SK-N-SH (cell line): ENCODE measurements around the gene RHOT1. TPM values are rescaled to one million over a fixed set of nuclear protein-coding genes. Genes with fewer than 3 reads are reported as not detected.
A peak's percentile ranks its signal among the peaks of the same experiment; 100 is the strongest.

Source experiments
- CTCF ChIA-PET: fragments of 300-600, 350-600 bp; formaldehyde crosslinking; extraction: SDS; loops from one replicate; lab custom pipeline; 2021; lab: Yijun Ruan, JAX
- POLR2A ChIA-PET: fragments of 350-600 bp; sonication (Branson Sonifier 250); formaldehyde crosslinking; extraction: SDS; loops from one replicate; lab custom pipeline; 2020; ENCODE audit warnings: antibody characterized with exemption, inconsistent platforms; lab: Yijun Ruan, JAX
- DNase-seq: peaks from one replicate; pipeline ENCODE4 v3.0.0; 2012
- H2AFZ ChIP-seq: fragments of 200-600 bp; sonication (generic); 2 replicates; pipeline ENCODE4 v1.8.1; 2016; ENCODE audit warnings: antibody characterized with exemption, mild to moderate bottlenecking, low read depth
- H3F3A ChIP-seq: fragments of 200-600 bp; sonication (generic); replicated peaks from 2 replicates; pipeline ENCODE3; 2016; ENCODE audit warnings: antibody characterized with exemption, mild to moderate bottlenecking; ENCODE audit not compliant: insufficient read depth
- H3K27ac ChIP-seq, 2 experiments: fragments of 200-500 bp in 1 of 2; fragments of 200-600 bp in 1 of 2; sonication (Bioruptor generic) in 1 of 2; sonication (generic), shearing (Covaris generic) in 1 of 2; 2 replicates each; pipeline versions ENCODE4 v1.5.1 to v1.6.1; 2014 to 2016; ENCODE audit warnings: low read depth in 2 of 2, inconsistent platforms in 1 of 2, low read length in 1 of 2, mild to moderate bottlenecking in 1 of 2, mixed read lengths in 1 of 2
- H3K27me3 ChIP-seq: fragments of 200-600 bp; sonication (generic), shearing (Covaris generic); 2 replicates; pipeline ENCODE4 v1.6.1; 2016; ENCODE audit warnings: mixed run types; ENCODE audit not compliant: insufficient read depth
- H3K36me3 ChIP-seq, 2 experiments: fragments of 200-500 bp in 1 of 2; fragments of 200-600 bp in 1 of 2; sonication (Bioruptor generic) in 1 of 2; sonication (generic) in 1 of 2; replicated peaks in 1 of 2; 2 replicates each; pipeline versions ENCODE3 to v1.5.1; 2014 to 2016; ENCODE audit warnings: low read length in 1 of 2, mild to moderate bottlenecking in 1 of 2; ENCODE audit not compliant: insufficient read depth in 2 of 2, control insufficient read depth in 1 of 2
- H3K4me1 ChIP-seq, 2 experiments: fragments of 200-500 bp in 1 of 2; fragments of 200-600 bp in 1 of 2; sonication (Bioruptor generic) in 1 of 2; sonication (generic), shearing (Covaris generic) in 1 of 2; 2 replicates each; pipeline versions ENCODE4 v1.5.1 to v1.6.1; 2014 to 2016; ENCODE audit warnings: low read depth in 1 of 2, low read length in 1 of 2, mixed run types in 1 of 2; ENCODE audit not compliant: insufficient read depth in 2 of 2, control insufficient read depth in 1 of 2
- H3K4me2 ChIP-seq: fragments of 200-600 bp; sonication (generic), shearing (Covaris generic); 2 replicates; pipeline ENCODE4 v1.6.1; 2017; ENCODE audit warnings: mixed run types
- H3K4me3 ChIP-seq, 2 experiments: fragments of 200-500 bp in 1 of 2; fragments of 200-600 bp in 1 of 2; sonication (Bioruptor generic) in 1 of 2; sonication (generic), shearing (Covaris generic) in 1 of 2; 2 replicates each; pipeline versions ENCODE4 v1.5.1 to v1.8.1; 2014 to 2016; ENCODE audit warnings: low read depth in 2 of 2, inconsistent platforms in 1 of 2, low read length in 1 of 2, mild to moderate bottlenecking in 1 of 2, mixed read lengths in 1 of 2, moderate library complexity in 1 of 2
- H3K79me2 ChIP-seq: fragments of 200-600 bp; sonication (generic); 2 replicates; pipeline ENCODE4 v1.8.1; 2017; ENCODE audit warnings: mild to moderate bottlenecking; ENCODE audit not compliant: insufficient read depth
- H3K9ac ChIP-seq: fragments of 200-600 bp; sonication (generic); 2 replicates; pipeline ENCODE4 v1.6.1; 2017; ENCODE audit warnings: mixed run types
- H3K9me2 ChIP-seq: fragments of 200-600 bp; sonication (generic); 2 replicates; pipeline ENCODE4 v1.6.1; 2017; ENCODE audit warnings: mixed run types
- H3K9me3 ChIP-seq: fragments of 200-600 bp; sonication (generic); 2 replicates; pipeline ENCODE4 v1.6.1; 2017; ENCODE audit warnings: mixed run types, mild to moderate bottlenecking, moderate library complexity
- H4K20me1 ChIP-seq: fragments of 200-600 bp; sonication (generic); 2 replicates; pipeline ENCODE4 v1.6.1; 2017; ENCODE audit warnings: mild to moderate bottlenecking, mixed run types; ENCODE audit not compliant: insufficient read depth
- CTCF ChIP-seq: fragments of 200-600 bp; sonication (generic); IDR thresholded peaks from 2 replicates; pipeline ENCODE4 v1.6.1; 2017; ENCODE audit warnings: antibody characterized with exemption, mild to moderate bottlenecking, moderate library complexity
- EZH2phosphoT487 ChIP-seq: fragments of 200-600 bp; sonication (generic); IDR thresholded peaks from 2 replicates; pipeline ENCODE4 v1.6.1; 2017; ENCODE audit warnings: low read depth, mixed run types, mild to moderate bottlenecking, antibody characterized with exemption, moderate library complexity, borderline replicate concordance
- FOSL2 ChIP-seq: IDR thresholded peaks from 2 replicates; pipeline ENCODE4 v1.4.0; 2012; ENCODE audit warnings: low read depth, mild to moderate bottlenecking, moderate library complexity, borderline replicate concordance
- FOXM1 ChIP-seq: IDR thresholded peaks from 2 replicates; pipeline ENCODE4 v1.4.0; 2012; ENCODE audit warnings: low read depth, mild to moderate bottlenecking
- GABPA ChIP-seq: IDR thresholded peaks from 2 replicates; pipeline ENCODE4 v1.4.0; 2012; ENCODE audit warnings: low read depth, mild to moderate bottlenecking
- NFIC ChIP-seq: IDR thresholded peaks from 2 replicates; pipeline ENCODE4 v1.4.0; 2012; ENCODE audit warnings: borderline replicate concordance
- NRF1 ChIP-seq: IDR thresholded peaks from 2 replicates; pipeline ENCODE4 v1.6.1; 2012; ENCODE audit warnings: low read depth, mild to moderate bottlenecking, low read length
- POLR2AphosphoS5 ChIP-seq: IDR thresholded peaks from 2 replicates; pipeline ENCODE4 v1.6.1; 2012; ENCODE audit warnings: low read depth, low read length
- RAD21 ChIP-seq: IDR thresholded peaks from 2 replicates; pipeline ENCODE4 v1.6.1; 2012; ENCODE audit warnings: mild to moderate bottlenecking, low read length
- REST ChIP-seq: IDR thresholded peaks from 2 replicates; pipeline ENCODE4 v1.6.1; 2012; ENCODE audit warnings: mild to moderate bottlenecking, low read depth, low read length, moderate library complexity
- RXRA ChIP-seq: IDR thresholded peaks from 2 replicates; pipeline ENCODE4 v1.4.0; 2012; ENCODE audit warnings: low read depth, mild to moderate bottlenecking, borderline replicate concordance
- SMC3 ChIP-seq: IDR thresholded peaks from 2 replicates; pipeline ENCODE4 v1.6.1; 2012; ENCODE audit warnings: low read depth, low read length, improper control_type of control experiment
- TCF12 ChIP-seq: IDR thresholded peaks from 2 replicates; pipeline ENCODE4 v1.4.0; 2012
- TEAD4 ChIP-seq: IDR thresholded peaks from 2 replicates; pipeline ENCODE4 v1.4.0; 2012; ENCODE audit warnings: mild to moderate bottlenecking, borderline replicate concordance; ENCODE audit not compliant: insufficient read depth
- USF2 ChIP-seq: fragments of 150-350 bp; IDR thresholded peaks from 2 replicates; pipeline ENCODE4 v1.6.1; 2017; ENCODE audit warnings: antibody characterized with exemption, low read length, low read depth, borderline replicate concordance
- WGBS: methylation state at CpG from one replicate; pipeline ENCODE4 v1.1.6; 2017; ENCODE audit warnings: low lambda C conversion rate; 5-methylcytosine and 5-hydroxymethylcytosine counted together
- polyA plus RNA-seq, 3 experiments: library from polyadenylated mRNA; depleted of rRNA; stranded (reverse); fragments of >200 nt; gene quantifications; 2 replicates each; pipeline ENCODE4 v1.2.3, GENCODE V29; 2012

The RHOT1 gene
- polyA plus RNA-seq, 1 of the 3 experiments (the other 2 are of a cell fraction) = 25.0 TPM

- no peaks in the 10 kb centered on the region for H3K9me3 ChIP-seq
- no peaks in the 10 kb centered on the region for H3K79me2 ChIP-seq
- no peak for DNase-seq
- no peak overlapping the region for H3K27ac ChIP-seq
- WGBS = 85% methylated on average over 8 of the region's 8 CpGs
- H3K9ac ChIP-seq = no peak overlapping the region
- H3K36me3 ChIP-seq = no peaks in the 10 kb centered on the region
- no peaks in the 10 kb centered on the region for H3K9me2 ChIP-seq
- H4K20me1 ChIP-seq = no peaks in the 10 kb centered on the region
- no peaks in the 10 kb centered on the region for H3K27me3 ChIP-seq
- no peaks in the 10 kb centered on the region for H3F3A ChIP-seq
- TF ChIP-seq TCF12 = no peak
- no peak for TF ChIP-seq GABPA
- no peak for TF ChIP-seq EZH2phosphoT487
- peak; percentile 91 for TF ChIP-seq REST
- TF ChIP-seq USF2 = no peak
- TF ChIP-seq RXRA = no peak
- no peak for TF ChIP-seq NRF1
- no peak for TF ChIP-seq FOSL2
- TF ChIP-seq, all 33 proteins: peak for 1
- no peak overlapping the region for H3K4me2 ChIP-seq
- H3K4me1 ChIP-seq = no peaks in the 10 kb centered on the region; a peak in 1 of 4 replicates
- ChIA-PET CTCF (interaction anchor here (1.5 to 3.7 kb wide), 2 partner anchors 13 to 17 kb away, joined by 3 to 22 read pairs; no protein-coding TSS in a partner anchor), POLR2A (no interaction called here)
- H2AFZ ChIP-seq = no peak overlapping the region
- no peak overlapping the region for H3K4me3 ChIP-seq
Measured at GRCh38 chr17:32240750-32241149, 98.4 kb downstream of the RHOT1 start.

- CTCF ChIA-PET = interaction anchor here (1.5 to 3.7 kb wide), 3 partner anchors 12 to 78 kb away, joined by 3 to 22 read pairs (median 5); no protein-coding TSS in a partner anchor
- H3K4me2 ChIP-seq = no peak overlapping the region
- no peak overlapping the region for H3K9ac ChIP-seq
- H3K4me3 ChIP-seq = no peak overlapping the region
- no peak overlapping the region for H3K27ac ChIP-seq
- H3K27me3 ChIP-seq = no peaks in the 10 kb centered on the region
- H3F3A ChIP-seq = no peaks in the 10 kb centered on the region
- no peaks in the 10 kb centered on the region for H3K36me3 ChIP-seq
- no peak for DNase-seq
- POLR2A ChIA-PET = interaction anchor here (0.6 kb wide), 1 partner anchor 21 kb away, joined by 4 read pairs; no protein-coding TSS in a partner anchor
- no peak overlapping the region for H2AFZ ChIP-seq
- H3K79me2 ChIP-seq = no peaks in the 10 kb centered on the region
- H3K9me2 ChIP-seq = no peaks in the 10 kb centered on the region
- H4K20me1 ChIP-seq = no peaks in the 10 kb centered on the region
- H3K9me3 ChIP-seq = no peaks in the 10 kb centered on the region
- no peaks in the 10 kb centered on the region; a peak in 1 of 4 replicates for H3K4me1 ChIP-seq
- 100% methylated on average over 1 of the region's 1 CpG for WGBS
- TF ChIP-seq USF2 (no peak), RAD21 (no peak), FOSL2 (no peak), POLR2AphosphoS5 (no peak), REST (no peak), CTCF (no peak), EZH2phosphoT487 (no peak), SMC3 (no peak), TEAD4 (no peak), FOXM1 (no peak), NFIC (no peak)
Measured at GRCh38 chr17:32241640-32242039, 99.3 kb downstream of the RHOT1 start.
